OCI-LY7 (cell line): ENCODE results near the gene RPL39L.

Experiments used
- CTCF ChIP-seq: fragments of 200-600 bp; sonication (generic); conservative IDR thresholded peaks from 2 replicates; pipeline ENCODE4 v1.5.1; 2014; ENCODE audit warnings: mild to moderate bottlenecking, antibody characterized with exemption, low read length, moderate library complexity, mixed read lengths
- EZH2phosphoT487 ChIP-seq: fragments of 200-600 bp; sonication (generic); IDR thresholded peaks from 2 replicates; pipeline ENCODE4 v1.6.1; 2018; ENCODE audit warnings: low read depth, borderline replicate concordance, mild to moderate bottlenecking, mixed run types, antibody characterized with exemption, low read length, moderate library complexity, mixed read lengths

GRCh38 chr3:187084126-187084525, 55.2 kb downstream of the RPL39L start:
- TF ChIP-seq CTCF (no peak), EZH2phosphoT487 (no peak)
